IPS-NIHi7 (cell line): ENCODE data around the gene SYTL2.

Experiments
- DNase-seq: peaks from one replicate; pipeline ENCODE4 v3.0.0; 2012; ENCODE audit warnings: mixed read lengths; ENCODE audit errors: extremely low spot score

The SYTL2 gene

DNA sequence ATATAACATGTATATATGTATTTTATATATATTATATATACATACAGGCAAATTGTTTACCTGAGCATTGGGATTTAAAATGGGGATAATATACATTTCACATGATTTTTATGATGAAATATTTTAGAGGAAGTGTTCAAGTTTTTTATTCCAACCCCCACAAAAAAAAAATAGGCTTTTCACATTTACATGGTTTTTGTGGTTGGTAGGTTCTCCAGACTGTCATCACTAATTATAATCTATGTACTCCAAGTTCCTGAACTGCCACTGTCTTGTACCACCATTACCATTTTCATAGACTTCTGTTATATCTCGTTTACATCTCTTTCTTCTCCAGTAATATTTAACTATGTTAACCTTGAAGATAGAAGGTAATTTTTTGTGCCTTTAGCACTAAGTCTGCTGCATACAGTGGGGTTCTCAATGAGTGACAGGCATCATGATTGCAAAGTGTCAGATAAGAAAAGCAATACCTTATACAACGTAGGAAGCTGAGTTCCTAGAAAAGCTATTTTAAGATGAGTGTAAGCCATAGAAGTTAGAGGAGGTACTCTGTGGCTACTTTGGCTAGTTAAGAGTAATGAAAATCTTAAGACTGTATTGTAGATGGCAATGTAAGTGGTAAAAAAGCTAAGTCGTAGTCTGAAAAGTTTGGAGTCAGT is 158.0 kb downstream of the SYTL2 start:
- no peak for DNase-seq

DNA sequence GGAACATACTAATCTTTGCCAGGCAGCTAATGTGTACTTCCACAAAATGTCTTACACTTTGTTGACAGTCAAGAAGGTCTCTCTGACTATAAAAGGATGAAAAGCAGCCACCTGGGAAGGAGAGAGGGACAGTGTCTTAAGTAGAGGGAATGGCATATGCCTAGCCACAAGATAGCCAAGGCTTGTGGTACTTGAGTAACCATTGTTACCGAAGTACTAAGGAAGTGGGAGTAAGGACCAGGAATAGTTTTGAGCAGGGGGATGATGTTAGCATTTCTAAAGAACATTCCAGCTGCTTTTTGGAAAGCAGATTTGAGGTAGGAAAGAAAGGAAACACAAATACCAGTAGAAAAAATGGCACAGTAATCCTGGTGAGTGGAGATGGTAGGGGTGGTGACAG is 159.8 kb downstream of the SYTL2 start:
- no peak for DNase-seq

- peak; percentile 91 for DNase-seq
Observed at GRCh38 chr11:85647604-85648299, 163.2 kb downstream of the SYTL2 start, which contains the start of gene TMEM126A. Gene TMEM126A (plus strand): TSS chr11:85647967. CDS start chr11:85650256, 2,289 bp downstream.

GRCh38 chr11:85647078-85647477 is 163.9 kb downstream of the SYTL2 start:
- DNase-seq, result no peak
